ENCODE measurements around the gene TECR.

The TECR gene

DNA sequence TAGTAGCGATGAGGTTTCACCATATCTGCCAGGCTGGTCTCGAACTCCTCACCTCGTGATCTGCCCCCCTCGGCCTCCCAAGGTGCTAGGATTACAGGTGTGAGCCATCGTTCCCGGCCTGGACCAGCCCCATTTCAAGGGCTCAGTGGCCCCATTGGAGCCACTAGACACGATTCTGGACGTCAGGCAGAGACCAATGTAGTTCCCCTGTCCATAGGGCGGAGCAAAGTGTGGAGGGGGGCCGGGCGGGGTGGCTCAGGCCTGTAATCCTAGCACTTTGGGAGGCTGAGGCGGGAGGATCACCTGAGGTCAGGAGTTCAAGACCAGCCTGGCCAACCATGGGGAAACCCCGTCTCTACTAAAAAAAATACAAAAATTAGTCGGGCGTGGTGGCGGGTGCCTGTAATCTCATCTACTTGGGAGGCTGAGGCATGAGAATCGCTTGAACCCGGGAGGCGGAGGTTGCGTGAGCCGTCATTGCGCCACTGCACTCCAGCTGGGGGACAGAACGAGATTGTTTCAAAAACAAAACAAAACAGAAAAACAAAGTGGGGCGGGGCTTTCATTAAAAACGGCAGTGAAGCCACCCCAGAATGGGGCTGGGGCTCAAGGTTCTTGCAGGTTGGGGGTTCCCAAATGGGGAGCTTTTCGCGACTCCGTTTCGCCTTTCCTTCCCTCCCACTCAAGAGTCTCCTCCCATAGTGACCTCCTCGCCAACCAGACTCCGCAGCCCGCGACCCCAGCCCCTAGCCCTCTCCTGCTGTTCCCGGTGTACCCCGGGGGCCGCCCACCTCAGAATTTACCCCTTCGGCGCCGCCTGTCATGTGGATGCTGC, 758 bp upstream of the TECR start:
- TF ChIP-seq POLR2A (IDR thresholded peaks at IDR 0.05; ENCODE audit: extremely low read depth, insufficient read length) = no peak
- TF ChIP-seq MYC (IDR thresholded peaks at IDR 0.05; ENCODE audit: low read depth, low read length) = no peak
- TF ChIP-seq, protein P1, sequence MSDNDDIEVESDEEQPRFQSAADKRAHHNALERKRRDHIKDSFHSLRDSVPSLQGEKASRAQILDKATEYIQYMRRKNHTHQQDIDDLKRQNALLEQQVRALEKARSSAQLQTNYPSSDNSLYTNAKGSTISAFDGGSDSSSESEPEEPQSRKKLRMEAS (IDR thresholded peaks at IDR 0.05; ENCODE audit: low read depth, low read length) = no peak
- TF ChIP-seq CTCF (IDR thresholded peaks at IDR 0.05; ENCODE audit: low read depth, low read length) = no peak
- no peak for DNase-seq (ENCODE audit: low read depth)
- H3K4me3 ChIP-seq (ENCODE audit: low read depth, low read length) = peak overlapping the region; percentile 47

DNA sequence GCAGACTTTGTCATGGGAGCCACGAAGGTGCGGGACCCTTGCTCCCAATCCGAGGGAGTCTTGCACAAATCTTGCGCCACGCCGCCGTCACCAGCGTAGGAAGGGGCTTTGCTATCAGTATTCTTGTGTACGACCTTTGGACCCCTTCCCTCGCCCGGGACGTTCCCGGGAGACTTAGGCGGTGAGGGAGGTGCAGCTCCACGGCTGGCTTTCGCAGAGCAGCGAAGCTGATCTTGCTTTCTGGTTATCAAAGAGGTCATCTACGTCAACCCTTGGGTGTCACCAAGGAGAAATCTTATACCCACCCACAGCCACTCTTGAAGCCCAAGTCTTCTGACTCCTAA, 583 bp downstream of the TECR start:
- TF ChIP-seq MYC (IDR thresholded peaks at IDR 0.05; ENCODE audit: low read depth, low read length) (no peak), POLR2A (IDR thresholded peaks at IDR 0.05; ENCODE audit: extremely low read depth, insufficient read length) (no peak), CTCF (IDR thresholded peaks at IDR 0.05; ENCODE audit: low read depth, low read length) (no peak)
- TF ChIP-seq, protein P1 (IDR thresholded peaks at IDR 0.05; ENCODE audit: low read depth, low read length) = no peak
- peak; percentile 72 for DNase-seq (ENCODE audit: low read depth)
- peak overlapping the region; percentile 84 for H3K4me3 ChIP-seq (ENCODE audit: low read depth, low read length)

DNA sequence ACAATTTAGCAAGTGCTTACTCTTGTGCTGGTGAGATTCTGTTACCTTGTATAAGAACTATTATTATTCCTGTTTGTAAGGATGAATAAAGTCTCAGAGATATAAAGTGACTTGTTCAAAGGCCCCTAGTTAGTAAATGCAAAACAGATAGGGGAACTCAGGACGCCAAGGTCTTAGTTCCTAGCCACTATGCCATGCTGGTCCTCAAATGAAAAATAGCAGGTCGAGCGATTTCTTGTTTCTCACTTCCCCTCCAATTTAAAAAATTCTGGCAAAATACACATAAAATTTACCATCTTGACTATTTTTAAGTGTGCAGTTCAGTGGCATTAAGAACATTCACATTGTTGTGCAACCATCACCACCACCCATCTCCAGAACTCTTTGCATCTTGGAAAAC, 1.1 kb downstream of the TECR start:
- TF ChIP-seq POLR2A (IDR thresholded peaks at IDR 0.05; ENCODE audit: extremely low read depth, insufficient read length) (no peak), CTCF (IDR thresholded peaks at IDR 0.05; ENCODE audit: low read depth, low read length) (no peak), MYC (IDR thresholded peaks at IDR 0.05; ENCODE audit: low read depth, low read length) (no peak)
- TF ChIP-seq, protein P1 (IDR thresholded peaks at IDR 0.05; ENCODE audit: low read depth, low read length) = no peak
- peak overlapping the region; percentile 84 for H3K4me3 ChIP-seq (ENCODE audit: low read depth, low read length)
- no peak for DNase-seq (ENCODE audit: low read depth)

DNA sequence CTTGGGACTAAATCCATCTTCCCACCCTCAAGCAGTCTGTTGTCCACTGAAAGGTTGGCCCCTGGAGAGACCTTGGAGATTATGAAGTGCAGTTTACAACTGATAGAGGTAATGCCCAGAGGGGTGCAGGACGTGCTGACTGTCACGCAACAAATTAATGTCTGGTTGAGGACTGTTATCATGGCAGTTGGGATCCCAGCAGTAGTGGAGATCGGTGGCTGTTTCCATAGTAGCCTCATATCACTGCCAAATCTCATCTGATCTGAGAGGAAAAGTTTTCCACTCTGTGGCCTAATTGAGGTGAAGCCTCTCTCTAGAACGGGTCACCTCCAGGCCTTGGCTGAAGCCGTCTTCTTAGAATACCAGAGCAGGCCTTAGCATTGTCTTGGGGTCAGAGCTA, 4.1 kb downstream of the TECR start:
- no peak overlapping the region for H3K4me3 ChIP-seq (ENCODE audit: low read depth, low read length)
- TF ChIP-seq POLR2A (IDR thresholded peaks at IDR 0.05; ENCODE audit: extremely low read depth, insufficient read length) (no peak), MYC (IDR thresholded peaks at IDR 0.05; ENCODE audit: low read depth, low read length) (no peak), CTCF (IDR thresholded peaks at IDR 0.05; ENCODE audit: low read depth, low read length) (no peak)
- TF ChIP-seq, protein P1 (IDR thresholded peaks at IDR 0.05; ENCODE audit: low read depth, low read length) = no peak
- no peak for DNase-seq (ENCODE audit: low read depth)

- H3K4me3 ChIP-seq (ENCODE audit: low read depth, low read length) = no peak overlapping the region
- DNase-seq (ENCODE audit: low read depth) = peak; percentile 53
- TF ChIP-seq POLR2A (IDR thresholded peaks at IDR 0.05; ENCODE audit: extremely low read depth, insufficient read length) (no peak), MYC (IDR thresholded peaks at IDR 0.05; ENCODE audit: low read depth, low read length) (no peak), CTCF (IDR thresholded peaks at IDR 0.05; ENCODE audit: low read depth, low read length) (no peak)
- TF ChIP-seq, protein P1 (IDR thresholded peaks at IDR 0.05; ENCODE audit: low read depth, low read length) = no peak
Measured at GRCh38 chr19:14536926-14537692, 7.7 kb downstream of the TECR start.
